H9 (cell line): ENCODE measurements around the gene CPT1A. TPM values are rescaled to one million over a fixed set of nuclear protein-coding genes. Genes with fewer than 3 reads are reported as not detected.

ENCODE experiments used
- DNase-seq: peaks from one replicate; pipeline ENCODE4 v3.0.0-alpha.2; 2017
- H2AFZ ChIP-seq: one replicate; pipeline ENCODE4 v1.6.1; 2013; ENCODE audit warnings: mild to moderate bottlenecking, low read length, control low read depth, moderate library complexity
- H2AK5ac ChIP-seq: 2 replicates; pipeline ENCODE4 v1.6.1; 2013; ENCODE audit warnings: low read length, control low read depth, mixed read lengths; ENCODE audit not compliant: insufficient read length
- H2BK120ac ChIP-seq: one replicate; pipeline ENCODE4 v1.6.1; 2013; ENCODE audit warnings: low read depth, mild to moderate bottlenecking, low read length, control low read depth, inconsistent platforms; ENCODE audit not compliant: poor library complexity, severe bottlenecking
- H2BK12ac ChIP-seq: 2 replicates; pipeline ENCODE4 v1.6.1; 2013; ENCODE audit warnings: low read length, control low read depth, mixed read lengths, low read depth; ENCODE audit not compliant: insufficient read length
- H2BK15ac ChIP-seq: 2 replicates; pipeline ENCODE4 v1.6.1; 2013; ENCODE audit warnings: low read depth, low read length, control low read depth
- H2BK20ac ChIP-seq: one replicate; pipeline ENCODE4 v1.6.1; 2013; ENCODE audit warnings: low read depth, mild to moderate bottlenecking, low read length, control low read depth, inconsistent platforms; ENCODE audit not compliant: poor library complexity, severe bottlenecking
- H2BK5ac ChIP-seq: 2 replicates; pipeline ENCODE4 v1.6.1; 2013; ENCODE audit warnings: low read length, control low read depth, mixed read lengths; ENCODE audit not compliant: insufficient read length
- H3K14ac ChIP-seq: 2 replicates; pipeline ENCODE4 v1.6.1; 2013; ENCODE audit warnings: low read length, control low read depth; ENCODE audit not compliant: insufficient read depth
- H3K18ac ChIP-seq: 2 replicates; pipeline ENCODE4 v1.6.1; 2013; ENCODE audit warnings: low read depth, mild to moderate bottlenecking, mixed read lengths, low read length, control low read depth; ENCODE audit not compliant: insufficient read length
- H3K23ac ChIP-seq: 2 replicates; pipeline ENCODE4 v1.6.1; 2013; ENCODE audit warnings: low read length, control low read depth, mixed read lengths, low read depth; ENCODE audit not compliant: insufficient read length
- H3K23me2 ChIP-seq: 2 replicates; pipeline ENCODE4 v1.6.1; 2013; ENCODE audit warnings: low read depth, mild to moderate bottlenecking, mixed read lengths, low read length, control low read depth; ENCODE audit not compliant: insufficient read length, poor library complexity, severe bottlenecking
- H3K27ac ChIP-seq: 2 replicates; pipeline ENCODE4 v1.5.1; 2013; ENCODE audit warnings: low read length, control low read depth, mixed read lengths, low read depth; ENCODE audit not compliant: insufficient read length
- H3K27me3 ChIP-seq: 2 replicates; pipeline ENCODE4 v1.6.1; 2013; ENCODE audit warnings: low read length, control low read depth, inconsistent platforms; ENCODE audit not compliant: insufficient read depth
- H3K4ac ChIP-seq: 2 replicates; pipeline ENCODE4 v1.6.1; 2013; ENCODE audit warnings: low read depth, mild to moderate bottlenecking, control low read depth, inconsistent platforms, low read length, moderate library complexity
- H3K4me1 ChIP-seq: 2 replicates; pipeline ENCODE4 v1.6.1; 2013; ENCODE audit warnings: low read length, control low read depth, inconsistent platforms; ENCODE audit not compliant: insufficient read depth
- H3K4me2 ChIP-seq: 2 replicates; pipeline ENCODE4 v1.6.1; 2013; ENCODE audit warnings: low read length, control low read depth, mixed read lengths; ENCODE audit not compliant: insufficient read length, insufficient read depth
- H3K56ac ChIP-seq: 2 replicates; pipeline ENCODE4 v1.6.1; 2013; ENCODE audit warnings: low read depth, mild to moderate bottlenecking, mixed read lengths, low read length, control low read depth; ENCODE audit not compliant: insufficient read length
- H3K79me1 ChIP-seq: 2 replicates; pipeline ENCODE4 v1.6.1; 2013; ENCODE audit warnings: low read depth, mild to moderate bottlenecking, moderate library complexity, low read length, control low read depth, inconsistent platforms; ENCODE audit not compliant: insufficient read depth, poor library complexity, severe bottlenecking
- H3K79me2 ChIP-seq: 2 replicates; pipeline ENCODE4 v1.6.1; 2013; ENCODE audit warnings: low read length, control low read depth, inconsistent platforms; ENCODE audit not compliant: insufficient read depth
- H3K9ac ChIP-seq: 2 replicates; pipeline ENCODE4 v1.6.1; 2013; ENCODE audit warnings: low read length, control low read depth, mixed read lengths; ENCODE audit not compliant: insufficient read length; ENCODE audit errors: extremely low read depth
- H3K9me3 ChIP-seq: one replicate; pipeline ENCODE4 v1.6.1; 2013; ENCODE audit warnings: low read depth, low read length, inconsistent platforms; ENCODE audit not compliant: control insufficient read depth
- H3T11ph ChIP-seq: one replicate; pipeline ENCODE4 v1.6.1; 2013; ENCODE audit warnings: mild to moderate bottlenecking, low read length, control low read depth, inconsistent platforms
- H4K20me1 ChIP-seq: one replicate; pipeline ENCODE4 v1.6.1; 2013; ENCODE audit not compliant: control insufficient read depth, insufficient read length, insufficient read depth
- H4K5ac ChIP-seq: 2 replicates; pipeline ENCODE4 v1.6.1; 2013; ENCODE audit warnings: low read depth, mild to moderate bottlenecking, mixed read lengths, low read length, control low read depth; ENCODE audit not compliant: insufficient read length
- H4K8ac ChIP-seq: replicated peaks from 2 replicates; pipeline ENCODE4 v1.6.1; 2013; ENCODE audit warnings: low read length, control low read depth, mixed read lengths, low read depth; ENCODE audit not compliant: insufficient read length
- H4K91ac ChIP-seq: 2 replicates; pipeline ENCODE4 v1.6.1; 2013; ENCODE audit warnings: low read depth, mild to moderate bottlenecking, moderate library complexity, mixed read lengths, low read length, control low read depth; ENCODE audit not compliant: insufficient read length
- H3K27ac Mint-ChIP-seq, 3 experiments: 2 replicates in 2 of 3; 3 replicates in 1 of 3; pipeline ENCODE4 v1.8.0; 2020 to 2021; ENCODE audit warnings: mixed read lengths in 3 of 3, mild to moderate bottlenecking in 1 of 3, moderate library complexity in 1 of 3
- H3K27me3 Mint-ChIP-seq: 2 replicates; pipeline ENCODE4 v1.8.0; 2021; ENCODE audit warnings: low read depth, mild to moderate bottlenecking, moderate library complexity, mixed read lengths
- H3K36me3 Mint-ChIP-seq, 3 experiments: 2 replicates in 2 of 3; 3 replicates in 1 of 3; pipeline ENCODE4 v1.8.0; 2020 to 2021; ENCODE audit warnings: low read depth in 3 of 3, mixed read lengths in 3 of 3; ENCODE audit not compliant: insufficient read depth in 1 of 3
- H3K4me1 Mint-ChIP-seq, 2 experiments: 2 replicates each; pipeline ENCODE4 v1.8.0; 2020; ENCODE audit warnings: mixed read lengths in 2 of 2
- H3K4me3 Mint-ChIP-seq, 2 experiments: 2 replicates in 1 of 2; 3 replicates in 1 of 2; pipeline ENCODE4 v1.8.0; 2020 to 2021; ENCODE audit warnings: mild to moderate bottlenecking in 2 of 2, mixed read lengths in 2 of 2, moderate library complexity in 1 of 2
- H3K9me3 Mint-ChIP-seq, 2 experiments: 2 replicates in 1 of 2; 3 replicates in 1 of 2; pipeline ENCODE4 v1.8.0; 2020; ENCODE audit warnings: mild to moderate bottlenecking in 2 of 2, mixed read lengths in 2 of 2, moderate library complexity in 1 of 2
- WGBS: extraction: QIAGEN DNeasy Blood & Tissue Kit; methylation state at CpG from one replicate; pipeline ENCODE4 v1.1.7; 2013; ENCODE audit warnings: missing lambda C conversion rate, low lambda C conversion rate, mixed read lengths; ENCODE audit not compliant: insufficient read length; ENCODE audit errors: extremely low coverage; 5-methylcytosine and 5-hydroxymethylcytosine counted together
- total RNA-seq: library from RNA; stranded (reverse); gene quantifications from 2 replicates; pipeline ENCODE4 v1.2.1, GENCODE V29; 2021
- TF ChIP-seq, protein P1 (sequence below): fragments of 200-600 bp; sonication (generic); conservative IDR thresholded peaks from 3 replicates; pipeline ENCODE4 v1.8.0; 2021; ENCODE audit warnings: antibody characterized with exemption, mild to moderate bottlenecking

Gene CPT1A
- total RNA-seq, 1 experiment from 2014 or later = 7.5 TPM

DNA sequence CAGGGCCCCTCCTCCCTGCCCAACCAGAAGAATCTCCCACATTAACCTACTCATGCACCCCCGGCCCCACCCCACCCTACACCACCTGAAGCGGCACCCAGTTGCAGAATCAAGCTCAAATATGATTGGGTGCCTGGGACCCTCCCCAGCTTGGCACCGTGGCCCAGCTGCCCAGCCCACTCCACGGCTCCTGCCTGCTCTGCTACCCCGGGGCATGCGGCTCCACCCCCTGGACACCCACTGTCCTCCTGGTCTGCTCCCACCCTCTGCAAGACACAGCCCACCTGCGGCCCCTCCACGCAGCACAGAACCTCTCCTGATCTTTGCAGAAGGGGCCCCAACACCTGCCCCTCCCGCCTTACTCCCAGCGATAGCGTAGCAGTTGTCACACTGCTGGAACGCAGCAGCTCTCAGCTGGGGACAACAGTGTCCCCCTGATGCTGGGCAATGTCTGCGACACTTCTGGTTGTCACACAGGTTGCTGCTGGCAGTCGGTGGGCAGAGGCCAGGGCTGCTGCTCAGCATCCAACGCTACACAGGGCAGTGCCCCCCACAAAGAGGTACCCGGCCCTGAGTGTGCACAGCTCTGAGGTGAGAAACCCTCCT, 58.4 kb downstream of the CPT1A start:
- no peaks in the 10 kb centered on the region for H3K9me3 ChIP-seq
- peaks cover 7 to 8% of the 10 kb centered on the region in 2 experiments for H3K4me1 Mint-ChIP-seq
- no peaks in the 10 kb centered on the region for H3K27me3 Mint-ChIP-seq
- no peak overlapping the region for H4K8ac ChIP-seq
- no peak overlapping the region for H2AFZ ChIP-seq
- H3K9me3 Mint-ChIP-seq = no peaks in the 10 kb centered on the region; a peak in 1 of 5 replicates
- H2BK12ac ChIP-seq = no peak overlapping the region
- no peaks in the 10 kb centered on the region for H3K79me2 ChIP-seq
- no peak overlapping the region for H3K56ac ChIP-seq
- no peak overlapping the region for H3K4me2 ChIP-seq
- no peak overlapping the region for H3K9ac ChIP-seq
- H3K79me1 ChIP-seq = no peaks in the 10 kb centered on the region
- peaks cover 3% of the 10 kb centered on the region; the same call in 1 of the 2 replicates for H3K4me1 ChIP-seq
- H4K91ac ChIP-seq = no peak overlapping the region
- H3K27ac ChIP-seq = no peak overlapping the region
- H2BK5ac ChIP-seq = no peak overlapping the region
- H4K5ac ChIP-seq = no peak overlapping the region
- H3K4me3 Mint-ChIP-seq = no peak overlapping the region; a peak in 1 of 5 replicates
- H3K4ac ChIP-seq = no peak overlapping the region
- H3K27ac Mint-ChIP-seq = peak overlapping the region in 1 of 3 experiments; percentile 26; a peak in 1 of 7 replicates
- H3K18ac ChIP-seq = no peak overlapping the region
- no peak overlapping the region for H2AK5ac ChIP-seq
- no peak overlapping the region for H3T11ph ChIP-seq
- H3K36me3 Mint-ChIP-seq = peaks cover 0 to 5% (median 0%) of the 10 kb centered on the region in 3 experiments; a peak in 1 of 7 replicates
- H3K27me3 ChIP-seq = no peaks in the 10 kb centered on the region
- no peak overlapping the region for H3K23ac ChIP-seq
- TF ChIP-seq, protein P1, sequence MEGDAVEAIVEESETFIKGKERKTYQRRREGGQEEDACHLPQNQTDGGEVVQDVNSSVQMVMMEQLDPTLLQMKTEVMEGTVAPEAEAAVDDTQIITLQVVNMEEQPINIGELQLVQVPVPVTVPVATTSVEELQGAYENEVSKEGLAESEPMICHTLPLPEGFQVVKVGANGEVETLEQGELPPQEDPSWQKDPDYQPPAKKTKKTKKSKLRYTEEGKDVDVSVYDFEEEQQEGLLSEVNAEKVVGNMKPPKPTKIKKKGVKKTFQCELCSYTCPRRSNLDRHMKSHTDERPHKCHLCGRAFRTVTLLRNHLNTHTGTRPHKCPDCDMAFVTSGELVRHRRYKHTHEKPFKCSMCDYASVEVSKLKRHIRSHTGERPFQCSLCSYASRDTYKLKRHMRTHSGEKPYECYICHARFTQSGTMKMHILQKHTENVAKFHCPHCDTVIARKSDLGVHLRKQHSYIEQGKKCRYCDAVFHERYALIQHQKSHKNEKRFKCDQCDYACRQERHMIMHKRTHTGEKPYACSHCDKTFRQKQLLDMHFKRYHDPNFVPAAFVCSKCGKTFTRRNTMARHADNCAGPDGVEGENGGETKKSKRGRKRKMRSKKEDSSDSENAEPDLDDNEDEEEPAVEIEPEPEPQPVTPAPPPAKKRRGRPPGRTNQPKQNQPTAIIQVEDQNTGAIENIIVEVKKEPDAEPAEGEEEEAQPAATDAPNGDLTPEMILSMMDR = no peak
- WGBS = no CpG with 5 or more reads among the region's 16 CpGs
- no peak overlapping the region for H2BK20ac ChIP-seq
- H3K23me2 ChIP-seq = no peaks in the 10 kb centered on the region
- no peak for DNase-seq
- H4K20me1 ChIP-seq = no peaks in the 10 kb centered on the region
- no peak overlapping the region; the same call in 1 of the 2 replicates for H3K14ac ChIP-seq
- no peak overlapping the region for H2BK15ac ChIP-seq
- no peak overlapping the region for H2BK120ac ChIP-seq
